Osteocyte (in vitro differentiated cells): Measurements from ENCODE around the gene TBC1D1. TPM values are rescaled to one million over a fixed set of nuclear protein-coding genes. Genes with fewer than 3 reads are reported as not detected.
A peak's percentile ranks its signal among the peaks of the same experiment; 100 is the strongest.

Experiments
- DNase-seq: peaks from one replicate; pipeline ENCODE4 v3.0.0; 2021; ENCODE audit warnings: mixed read lengths; ENCODE audit not compliant: unreplicated experiment; ENCODE audit errors: extremely low spot score
- H3K27ac Mint-ChIP-seq: one replicate; pipeline ENCODE4 v1.8.0; 2021; ENCODE audit warnings: mild to moderate bottlenecking, mixed read lengths; ENCODE audit not compliant: unreplicated experiment
- H3K27me3 Mint-ChIP-seq: one replicate; pipeline ENCODE4 v1.8.0; 2021; ENCODE audit warnings: mixed read lengths; ENCODE audit not compliant: unreplicated experiment
- H3K36me3 Mint-ChIP-seq: one replicate; pipeline ENCODE4 v1.8.0; 2021; ENCODE audit warnings: mixed read lengths; ENCODE audit not compliant: unreplicated experiment
- H3K4me1 Mint-ChIP-seq: one replicate; pipeline ENCODE4 v1.8.0; 2021; ENCODE audit warnings: mixed read lengths; ENCODE audit not compliant: unreplicated experiment
- H3K4me3 Mint-ChIP-seq: one replicate; pipeline ENCODE4 v1.8.0; 2021; ENCODE audit warnings: mild to moderate bottlenecking, moderate library complexity, mixed read lengths; ENCODE audit not compliant: unreplicated experiment
- H3K9me3 Mint-ChIP-seq: one replicate; pipeline ENCODE4 v1.8.0; 2021; ENCODE audit warnings: mixed read lengths; ENCODE audit not compliant: unreplicated experiment
- CTCF ChIP-seq: fragments of 200-600 bp; sonication (generic); IDR thresholded peaks from 2 replicates; pipeline ENCODE4 v1.5.0; 2021; ENCODE audit warnings: antibody characterized with exemption, mild to moderate bottlenecking, moderate library complexity
- total RNA-seq: library from RNA; stranded (reverse); gene quantifications from 2 replicates; pipeline ENCODE4 v1.2.1, GENCODE V29; 2021

TBC1D1 gene
- total RNA-seq, 1 donor from 2014 or later: 46.2 TPM

- H3K36me3 Mint-ChIP-seq: no peaks in the 10 kb centered on the region
- H3K9me3 Mint-ChIP-seq: no peaks in the 10 kb centered on the region
- TF ChIP-seq CTCF: no peak
- H3K4me1 Mint-ChIP-seq: peaks cover 3% of the 10 kb centered on the region
- H3K4me3 Mint-ChIP-seq: no peak overlapping the region
- H3K27ac Mint-ChIP-seq: no peak overlapping the region
- DNase-seq: no peak
- H3K27me3 Mint-ChIP-seq: peaks cover 38% of the 10 kb centered on the region
These were observed 5.9 kb upstream of the TBC1D1 start for GRCh38 chr4:37884855-37885487.

- DNase-seq: no peak
- H3K27ac Mint-ChIP-seq: no peak overlapping the region
- no peak for TF ChIP-seq CTCF
These were observed 5.4 kb upstream of the TBC1D1 start for GRCh38 chr4:37885496-37885895.

GRCh38 chr4:37889849-37890800, 759 bp upstream of the TBC1D1 start:
- H3K36me3 Mint-ChIP-seq: no peaks in the 10 kb centered on the region
- H3K9me3 Mint-ChIP-seq: no peaks in the 10 kb centered on the region
- peaks cover 41% of the 10 kb centered on the region for H3K27me3 Mint-ChIP-seq
- no peak for TF ChIP-seq CTCF
- peaks cover 11% of the 10 kb centered on the region for H3K4me1 Mint-ChIP-seq
- H3K27ac Mint-ChIP-seq: no peak overlapping the region
- peak overlapping the region; percentile 71 for H3K4me3 Mint-ChIP-seq
- no peak for DNase-seq

More at GRCh38 chr4:37885496-37885895, 5.4 kb upstream of the TBC1D1 start:
- H3K4me3 Mint-ChIP-seq: no peak overlapping the region
- no peaks in the 10 kb centered on the region for H3K36me3 Mint-ChIP-seq
- H3K27me3 Mint-ChIP-seq: peaks cover 38% of the 10 kb centered on the region
- no peaks in the 10 kb centered on the region for H3K9me3 Mint-ChIP-seq
- peaks cover 6% of the 10 kb centered on the region for H3K4me1 Mint-ChIP-seq

GRCh38 chr4:37891260-37892159, 626 bp downstream of the TBC1D1 start:
- Mint-ChIP-seq H3K27ac (peak overlapping the region; percentile 23), H3K9me3 (no peaks in the 10 kb centered on the region), H3K36me3 (no peaks in the 10 kb centered on the region), H3K27me3 (peaks cover 49% of the 10 kb centered on the region), H3K4me3 (peak overlapping the region; percentile 81), H3K4me1 (peaks cover 11% of the 10 kb centered on the region)
- DNase-seq: no peak
- TF ChIP-seq CTCF: no peak
